HG03521 (cell line): ENCODE data around the gene VPS13D.

Source experiments
- ATAC-seq: cut with Tn5 transposase; IDR thresholded peaks from one replicate; pipeline ENCODE4 v1.9.1; 2021; ENCODE audit warnings: mild to moderate bottlenecking, moderate library complexity; ENCODE audit not compliant: unreplicated experiment

Gene VPS13D

GRCh38 chr1:12480748-12481362 is 251.0 kb downstream of the VPS13D start:
- no peak for ATAC-seq

- ATAC-seq = no peak
These were observed 252.1 kb downstream of the VPS13D start for GRCh38 chr1:12481928-12482327.

GRCh38 chr1:12482988-12483387 is 253.2 kb downstream of the VPS13D start:
- no peak for ATAC-seq

GRCh38 chr1:12485231-12486058 is 255.6 kb downstream of the VPS13D start:
- no peak for ATAC-seq

GRCh38 chr1:12486059-12486341 is 256.2 kb downstream of the VPS13D start:
- ATAC-seq = no peak

GRCh38 chr1:12486401-12487005 is 256.7 kb downstream of the VPS13D start:
- no peak for ATAC-seq

GRCh38 chr1:12487520-12487919 is 257.7 kb downstream of the VPS13D start:
- no peak for ATAC-seq

- ATAC-seq = no peak
These were observed 259.0 kb downstream of the VPS13D start for GRCh38 chr1:12488666-12489354.

- no peak for ATAC-seq
These were observed 260.8 kb downstream of the VPS13D start for GRCh38 chr1:12490532-12491142.

- no peak for ATAC-seq
These were observed 261.8 kb downstream of the VPS13D start for GRCh38 chr1:12491656-12492055.

- no peak for ATAC-seq
These were observed 265.9 kb downstream of the VPS13D start for GRCh38 chr1:12495725-12496124.

- no peak for ATAC-seq
These were observed 266.5 kb downstream of the VPS13D start for GRCh38 chr1:12496154-12496961.

- ATAC-seq = no peak
These were observed 269.9 kb downstream of the VPS13D start for GRCh38 chr1:12499539-12500240.

- no peak for ATAC-seq
These were observed 271.8 kb downstream of the VPS13D start for GRCh38 chr1:12501661-12502060.

- no peak for ATAC-seq
These were observed 272.7 kb downstream of the VPS13D start for GRCh38 chr1:12502336-12503109.

- no peak for ATAC-seq
These were observed 273.9 kb downstream of the VPS13D start for GRCh38 chr1:12503709-12504108.

- no peak for ATAC-seq
These were observed 274.8 kb downstream of the VPS13D start for GRCh38 chr1:12504601-12505000.

GRCh38 chr1:12505231-12505630 is 275.4 kb downstream of the VPS13D start:
- no peak for ATAC-seq

GRCh38 chr1:12505639-12506280 is 275.9 kb downstream of the VPS13D start:
- ATAC-seq = no peak
